NCI-H1436 treated with DMSO at 0.1 percent for 48 hours (cell line): ENCODE measurements around the gene SMAGP.

ENCODE experiments used
- DNase-seq: peaks from one replicate; lab custom pipeline; 2025; lab: John Stamatoyannopoulos, UW

The SMAGP gene

DNA sequence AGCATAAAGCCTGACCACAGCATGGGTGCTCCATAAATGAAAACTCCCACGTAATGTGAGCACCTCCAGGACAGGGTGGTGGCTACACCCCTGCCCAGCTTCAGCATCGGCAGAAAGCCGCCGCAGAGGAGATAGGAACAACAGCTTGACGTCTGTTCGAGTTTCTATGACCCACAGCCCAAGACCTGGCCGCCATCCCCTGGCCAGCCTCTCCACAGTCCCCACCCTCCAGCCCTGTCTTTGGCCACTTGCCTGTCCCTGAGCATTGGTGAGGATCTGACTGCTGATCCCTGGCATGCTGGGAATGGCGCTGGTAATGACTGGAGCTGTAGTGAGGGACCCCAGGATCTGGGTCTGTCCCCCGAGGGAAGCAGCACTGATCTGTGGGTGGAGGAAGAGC, 73.7 kb downstream of the SMAGP start:
- no peak for DNase-seq

GRCh38 chr12:51195841-51196240, 74.4 kb downstream of the SMAGP start:
- no peak for DNase-seq
